Neutrophil (primary cell): ENCODE results near the gene CPPED1.

Source experiments
- H3K27ac ChIP-seq: fragments of 200-600 bp; sonication (generic); 2 replicates; pipeline ENCODE4 v1.5.1; 2016; ENCODE audit warnings: mild to moderate bottlenecking, moderate library complexity
- H3K27me3 ChIP-seq: fragments of 200-600 bp; sonication (generic); 2 replicates; pipeline ENCODE4 v1.6.0; 2016; ENCODE audit warnings: mild to moderate bottlenecking
- H3K36me3 ChIP-seq: fragments of 200-600 bp; sonication (generic); 2 replicates; pipeline ENCODE4 v1.5.1; 2017
- H3K4me1 ChIP-seq, 2 experiments: fragments of 200-600 bp in 1 of 2; sonication (generic) in 1 of 2; 1 replicate in 1 of 2; 2 replicates in 1 of 2; pipeline versions ENCODE4 v1.5.1 to v1.6.1; 2013 to 2016; ENCODE audit warnings: low read depth in 1 of 2, low read length in 1 of 2, mild to moderate bottlenecking in 1 of 2, moderate library complexity in 1 of 2; ENCODE audit not compliant: control insufficient read depth in 1 of 2, insufficient read depth in 1 of 2
- H3K4me3 ChIP-seq, 2 experiments: fragments of 200-600 bp in 1 of 2; sonication (generic) in 1 of 2; 1 replicate in 1 of 2; 2 replicates in 1 of 2; pipeline ENCODE4 v1.5.1; 2013 to 2016; ENCODE audit warnings: low read depth in 1 of 2, low read length in 1 of 2, mild to moderate bottlenecking in 1 of 2, moderate library complexity in 1 of 2
- H3K9me3 ChIP-seq: fragments of 200-600 bp; sonication (generic); 2 replicates; pipeline ENCODE4 v1.5.1; 2016
- TF ChIP-seq, protein P1 (sequence below): fragments of 200-600 bp; sonication (generic); IDR thresholded peaks from 2 replicates; pipeline ENCODE4 v1.5.1; 2016; ENCODE audit warnings: antibody characterized with exemption

The CPPED1 gene

DNA sequence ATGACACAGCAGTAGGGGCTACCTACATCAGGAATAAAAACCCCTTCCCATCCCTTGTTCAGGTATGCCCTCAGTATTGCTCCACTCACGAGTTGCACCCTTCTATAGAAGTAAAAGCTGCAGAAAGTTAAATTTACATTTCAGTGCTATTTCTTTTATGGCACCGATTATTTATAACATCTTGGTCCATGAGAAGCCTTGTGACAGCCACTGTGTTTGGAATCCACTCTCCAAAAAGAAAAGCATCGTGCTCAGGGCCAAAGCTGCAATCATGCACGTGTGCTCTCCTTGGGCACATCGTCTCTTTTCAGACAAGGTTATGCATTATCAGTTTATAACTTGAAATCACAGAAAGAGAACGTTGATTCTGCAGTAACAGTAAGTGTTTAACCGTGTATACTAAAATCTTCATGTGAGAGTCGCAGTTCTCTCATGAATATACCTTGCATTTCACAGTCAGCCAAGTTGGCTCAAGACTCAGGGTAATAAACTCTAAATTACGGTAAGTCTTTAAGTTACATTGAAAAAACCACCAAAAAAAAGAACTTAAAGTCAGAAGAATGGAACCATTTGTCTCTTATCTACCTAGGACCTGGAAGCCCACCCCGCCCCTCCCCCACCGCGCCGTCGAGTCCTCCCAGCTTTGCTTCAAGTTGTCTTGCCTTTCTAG is 189.6 kb downstream of the CPPED1 start:
- no peak overlapping the region for H3K27ac ChIP-seq
- TF ChIP-seq, protein P1, sequence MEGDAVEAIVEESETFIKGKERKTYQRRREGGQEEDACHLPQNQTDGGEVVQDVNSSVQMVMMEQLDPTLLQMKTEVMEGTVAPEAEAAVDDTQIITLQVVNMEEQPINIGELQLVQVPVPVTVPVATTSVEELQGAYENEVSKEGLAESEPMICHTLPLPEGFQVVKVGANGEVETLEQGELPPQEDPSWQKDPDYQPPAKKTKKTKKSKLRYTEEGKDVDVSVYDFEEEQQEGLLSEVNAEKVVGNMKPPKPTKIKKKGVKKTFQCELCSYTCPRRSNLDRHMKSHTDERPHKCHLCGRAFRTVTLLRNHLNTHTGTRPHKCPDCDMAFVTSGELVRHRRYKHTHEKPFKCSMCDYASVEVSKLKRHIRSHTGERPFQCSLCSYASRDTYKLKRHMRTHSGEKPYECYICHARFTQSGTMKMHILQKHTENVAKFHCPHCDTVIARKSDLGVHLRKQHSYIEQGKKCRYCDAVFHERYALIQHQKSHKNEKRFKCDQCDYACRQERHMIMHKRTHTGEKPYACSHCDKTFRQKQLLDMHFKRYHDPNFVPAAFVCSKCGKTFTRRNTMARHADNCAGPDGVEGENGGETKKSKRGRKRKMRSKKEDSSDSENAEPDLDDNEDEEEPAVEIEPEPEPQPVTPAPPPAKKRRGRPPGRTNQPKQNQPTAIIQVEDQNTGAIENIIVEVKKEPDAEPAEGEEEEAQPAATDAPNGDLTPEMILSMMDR, result no peak
- H3K9me3 ChIP-seq, result no peaks in the 10 kb centered on the region

DNA sequence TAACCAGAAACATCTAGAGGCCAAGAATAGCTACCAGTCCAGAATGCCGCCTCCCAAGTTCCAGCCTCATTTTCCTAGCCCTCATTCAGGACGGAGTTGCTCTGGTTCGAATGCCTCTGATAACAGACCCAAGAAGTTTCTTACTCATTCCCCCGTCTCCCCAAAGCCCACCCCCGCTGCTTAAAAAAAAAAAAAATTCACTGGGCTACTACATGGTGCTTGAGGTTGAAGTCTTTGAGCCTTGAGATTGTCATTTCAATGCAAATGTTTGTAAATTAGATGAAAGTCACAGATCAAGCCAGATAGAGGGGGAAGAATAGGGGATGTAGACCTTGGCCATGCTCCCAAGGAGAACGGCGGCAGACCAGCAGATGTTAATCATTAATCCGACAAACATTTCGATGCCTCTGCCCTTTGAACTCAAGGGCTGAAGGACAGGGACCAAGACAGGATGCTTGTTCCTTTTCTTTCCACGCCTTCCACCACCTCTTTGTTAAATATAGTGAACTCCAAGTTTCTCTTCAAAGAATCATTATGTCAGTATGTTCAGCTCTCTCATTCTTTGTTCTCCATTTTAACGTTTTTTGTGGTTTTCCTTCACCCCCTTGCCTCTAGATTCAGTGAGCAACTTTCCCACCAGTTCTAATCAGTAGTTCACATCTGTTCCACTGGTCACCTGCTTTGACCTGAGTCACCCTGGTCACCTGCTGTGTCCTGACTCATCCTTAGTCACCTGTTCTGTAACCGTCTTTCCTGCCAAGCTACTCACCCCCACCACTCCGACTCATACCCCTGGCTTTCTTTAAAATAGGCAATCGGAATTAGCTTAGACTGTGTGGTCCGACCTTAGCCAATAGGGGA is 190.3 kb downstream of the CPPED1 start:
- Histone ChIP-seq H3K4me1 (no peaks in the 10 kb centered on the region), H3K36me3 (no peaks in the 10 kb centered on the region), H3K4me3 (no peak overlapping the region), H3K27ac (no peak overlapping the region), H3K27me3 (peaks cover 30% of the 10 kb centered on the region), H3K9me3 (no peaks in the 10 kb centered on the region)
- TF ChIP-seq, protein P1, result no peak

More for the DNA sequence above, 189.6 kb downstream of the CPPED1 start:
- Histone ChIP-seq H3K27me3 (peaks cover 30% of the 10 kb centered on the region), H3K36me3 (no peaks in the 10 kb centered on the region), H3K4me1 (no peaks in the 10 kb centered on the region), H3K4me3 (no peak overlapping the region)

DNA sequence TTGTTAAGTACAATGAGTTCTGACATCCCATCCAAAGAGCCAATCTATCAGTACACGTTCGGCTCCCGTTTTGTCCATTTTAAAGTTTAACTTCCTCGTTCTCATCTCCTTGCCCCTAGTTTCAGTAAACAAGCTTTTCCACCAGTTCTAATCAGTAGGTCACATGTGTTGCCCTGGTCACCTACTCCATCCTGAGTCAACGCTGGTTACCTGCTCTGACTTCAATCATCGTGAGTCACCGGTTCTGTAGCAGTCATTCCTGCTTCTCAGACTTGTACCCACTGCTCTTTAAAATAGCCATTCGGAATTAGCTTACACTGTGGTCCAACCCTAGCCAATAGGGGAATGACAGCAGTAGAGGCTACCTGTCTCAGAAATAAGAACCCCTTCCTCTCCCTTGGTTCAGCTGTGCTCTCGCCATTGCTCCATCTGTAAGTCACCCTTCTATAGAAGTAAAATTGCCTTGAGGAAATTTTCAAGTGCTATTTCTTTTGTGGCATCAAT is 191.0 kb downstream of the CPPED1 start:
- Histone ChIP-seq H3K27me3 (peaks cover 30% of the 10 kb centered on the region), H3K4me1 (no peaks in the 10 kb centered on the region), H3K9me3 (no peaks in the 10 kb centered on the region), H3K27ac (no peak overlapping the region), H3K4me3 (no peak overlapping the region), H3K36me3 (no peaks in the 10 kb centered on the region)
- TF ChIP-seq, protein P1, result no peak

DNA sequence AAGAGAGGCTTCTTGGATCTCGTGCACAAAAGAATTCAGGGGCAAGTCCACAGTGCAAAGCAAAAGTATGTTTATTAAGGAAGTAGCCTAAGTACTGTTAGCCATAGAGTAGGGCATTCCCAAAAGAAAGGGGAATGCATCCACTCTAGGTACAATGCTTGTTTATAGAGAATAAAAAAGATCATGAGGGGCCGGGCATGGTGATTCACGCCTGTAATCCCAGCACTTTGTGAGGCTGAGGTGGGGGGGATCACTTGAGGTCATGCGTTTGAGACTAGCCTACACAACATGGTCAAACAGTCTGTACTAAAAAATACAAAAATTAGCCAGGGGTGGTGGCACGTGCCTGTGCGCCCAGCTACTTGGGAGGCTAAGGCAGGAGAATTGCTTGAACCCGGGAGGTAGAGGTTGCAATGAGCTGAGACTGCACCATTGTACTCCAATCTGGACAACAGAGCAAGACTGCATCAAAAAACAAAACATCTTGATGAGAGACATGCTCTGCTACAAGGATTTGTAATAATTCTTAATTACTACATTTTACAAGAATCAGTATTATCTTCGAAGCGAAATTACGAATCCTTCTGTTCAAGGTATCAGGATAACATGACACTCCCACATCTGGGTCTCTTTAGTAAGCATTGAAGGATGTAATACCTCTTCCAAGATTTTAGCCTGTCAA is 191.6 kb downstream of the CPPED1 start:
- TF ChIP-seq, protein P1, result no peak
- Histone ChIP-seq H3K9me3 (no peaks in the 10 kb centered on the region), H3K36me3 (no peaks in the 10 kb centered on the region), H3K4me1 (no peaks in the 10 kb centered on the region), H3K4me3 (no peak overlapping the region), H3K27me3 (peaks cover 30% of the 10 kb centered on the region), H3K27ac (no peak overlapping the region)

DNA sequence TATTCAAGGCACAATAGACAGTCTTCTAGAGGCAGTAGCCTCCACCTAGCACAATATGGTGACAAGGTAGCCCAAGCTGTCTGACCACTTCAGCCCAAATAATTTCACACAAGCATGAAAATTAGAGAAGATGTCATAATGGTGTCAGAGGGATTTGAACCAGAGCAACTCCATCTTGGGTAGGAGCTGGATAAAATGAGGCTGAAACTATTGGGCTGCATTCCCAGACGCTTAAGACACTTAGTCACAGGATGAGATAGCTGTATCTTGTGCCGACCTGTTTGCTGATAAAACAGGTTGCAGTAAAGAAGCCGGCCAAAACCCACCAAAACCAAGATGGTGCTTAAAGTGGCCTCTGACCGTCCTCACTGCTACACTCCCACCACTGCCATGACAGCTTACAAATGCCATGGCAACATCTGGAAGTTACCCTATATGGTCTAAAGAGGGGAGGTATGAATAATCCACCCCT is 192.6 kb downstream of the CPPED1 start:
- H3K4me3 ChIP-seq, result no peak overlapping the region
- H3K36me3 ChIP-seq, result no peaks in the 10 kb centered on the region
- peaks cover 30% of the 10 kb centered on the region for H3K27me3 ChIP-seq
- TF ChIP-seq, protein P1, result no peak
- H3K27ac ChIP-seq, result no peak overlapping the region
- H3K4me1 ChIP-seq, result no peaks in the 10 kb centered on the region
- H3K9me3 ChIP-seq, result no peaks in the 10 kb centered on the region
